Hematopoietic multipotent progenitor cell treated with erythropoietin and hydrocortisone succinate and interleukin-3 and kit ligand, for 4 days (in vitro differentiated cells): ENCODE data around the gene MFGE8.

Experiments
- DNase-seq: peaks from one replicate; pipeline ENCODE4 v3.0.0-alpha.2; 2015

MFGE8 gene

DNA sequence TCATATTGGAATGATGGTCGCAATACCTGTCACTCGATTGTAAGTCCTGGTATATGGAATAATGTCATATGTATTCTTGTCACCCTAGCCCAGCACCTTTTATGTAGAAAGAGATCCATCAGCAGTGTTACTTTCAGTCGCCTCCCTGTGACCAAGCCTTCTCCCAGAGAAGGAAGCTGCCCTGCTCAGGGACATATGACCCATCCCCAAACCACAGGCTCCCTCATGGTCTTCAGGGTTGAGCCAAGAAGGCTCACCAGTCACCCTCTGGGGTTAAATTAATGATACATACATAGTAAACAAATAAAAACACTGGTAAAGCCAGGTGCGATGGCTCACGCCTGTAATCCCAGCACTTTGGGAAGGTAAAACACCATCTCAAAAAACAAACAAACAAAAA is 4.6 kb upstream of the MFGE8 start:
- DNase-seq: no peak

DNA sequence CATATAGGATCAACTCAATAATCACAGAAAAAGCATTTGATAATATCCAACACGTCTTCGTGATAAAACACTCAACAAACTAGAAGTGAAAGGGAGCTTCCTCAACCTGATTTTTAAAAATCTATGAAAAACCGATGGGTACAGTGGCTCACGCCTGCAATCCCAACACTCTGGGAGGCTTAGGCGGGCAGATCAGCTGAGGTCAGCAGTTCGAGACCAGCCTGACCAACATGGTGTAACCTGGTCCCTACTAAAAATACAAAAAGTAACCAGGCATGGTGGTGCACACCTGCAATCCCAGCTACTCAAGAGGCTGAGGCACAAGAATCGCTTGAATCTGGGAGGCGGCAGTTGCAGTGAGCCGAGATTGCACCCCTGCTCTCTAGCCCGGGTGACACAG is 2.2 kb upstream of the MFGE8 start:
- no peak for DNase-seq

DNA sequence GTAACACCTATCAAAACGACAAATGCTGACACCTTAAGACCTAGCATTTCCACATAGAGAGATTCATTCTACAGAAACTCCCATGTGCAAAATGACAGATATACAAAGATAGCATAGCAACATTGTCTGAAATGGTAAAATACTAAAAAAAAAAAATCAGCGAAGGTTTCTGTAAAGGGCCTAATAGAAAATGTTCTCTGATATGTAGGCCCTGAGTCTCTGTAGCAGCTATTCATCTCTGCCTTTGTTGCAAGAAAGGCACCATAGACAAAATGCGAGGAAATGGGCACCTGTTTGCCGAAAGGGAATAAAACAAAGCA is 631 bp upstream of the MFGE8 start:
- no peak for DNase-seq

DNA sequence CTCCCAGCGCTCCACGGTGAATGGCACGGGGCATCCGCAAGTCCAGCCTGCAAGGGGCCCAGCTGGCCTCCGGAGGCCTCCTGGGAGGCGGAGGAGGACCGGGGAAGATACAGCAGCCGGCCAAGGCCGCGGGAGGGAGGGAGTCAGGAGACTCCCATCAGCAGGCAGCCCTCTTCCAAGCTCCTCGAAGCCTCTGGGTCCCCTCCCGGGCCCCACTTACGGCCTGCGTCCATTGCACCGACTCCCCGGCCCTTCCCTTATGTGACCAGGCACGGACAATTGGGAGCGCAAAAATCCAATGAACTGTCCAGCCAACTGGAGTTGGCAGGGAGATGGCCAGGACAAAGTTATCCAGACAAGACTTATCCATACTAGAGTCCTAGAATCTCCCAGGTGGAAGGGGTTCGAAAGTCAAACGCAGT is 668 bp downstream of the MFGE8 start:
- DNase-seq: no peak

DNA sequence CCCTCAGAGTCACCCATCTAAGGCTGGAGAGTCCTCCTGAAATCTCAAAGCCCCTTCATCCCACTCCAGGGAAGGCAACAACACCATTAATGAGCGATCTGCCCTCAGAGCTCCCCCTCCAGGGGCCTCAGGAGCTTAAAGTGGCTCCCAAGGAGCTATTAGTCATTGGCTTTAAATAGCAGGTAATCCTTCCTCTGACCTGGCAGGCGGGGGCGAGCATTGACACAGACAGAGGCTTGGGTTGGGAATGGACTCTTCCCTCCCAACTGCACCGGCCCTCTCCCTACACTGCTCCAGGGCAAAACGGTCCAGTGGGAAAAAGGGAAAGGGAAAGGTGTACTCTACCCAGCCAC is 1.4 kb downstream of the MFGE8 start:
- DNase-seq: no peak

DNA sequence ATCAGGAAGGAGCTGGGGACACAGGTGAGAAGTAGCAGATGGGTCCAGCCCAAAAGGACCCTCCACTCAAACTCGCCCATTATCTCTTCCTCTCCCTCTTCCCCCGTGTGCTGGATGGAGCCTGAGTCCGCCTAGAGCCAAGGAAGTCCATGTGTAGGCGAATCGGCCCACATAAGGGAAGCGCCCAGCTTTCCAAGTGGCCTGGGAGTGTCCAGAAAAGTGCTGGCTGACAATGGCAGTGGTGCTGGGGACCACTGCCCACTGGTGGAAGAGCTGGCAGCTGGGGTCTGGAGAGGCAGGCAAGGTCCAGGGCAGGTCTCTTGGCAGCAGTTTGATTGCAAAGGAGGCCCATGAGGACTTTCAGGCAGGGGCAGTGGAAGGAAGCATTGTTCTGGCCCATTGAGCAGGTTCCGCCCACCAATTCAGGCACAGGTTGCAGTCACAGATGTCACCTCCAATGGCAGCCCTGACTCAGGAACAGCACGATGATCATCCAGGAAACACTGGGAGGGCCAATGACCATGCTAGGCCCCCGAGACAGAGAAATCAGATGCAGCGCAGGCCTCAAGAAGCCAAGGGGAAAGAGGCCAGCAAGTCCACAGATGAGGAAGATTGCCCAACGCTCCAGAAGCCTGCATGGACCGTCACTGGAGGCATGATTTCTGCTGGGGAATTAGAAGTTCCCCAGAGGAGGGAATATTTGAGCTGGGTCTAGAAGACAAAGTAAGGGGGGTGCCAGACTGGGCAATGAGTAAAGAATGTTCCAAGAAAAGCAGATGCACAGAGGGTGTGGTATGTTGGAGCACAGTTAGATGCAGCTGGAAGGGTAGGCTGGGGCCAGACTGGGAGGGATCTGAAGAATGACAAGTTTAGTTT is 3.0 kb downstream of the MFGE8 start:
- DNase-seq: no peak

DNA sequence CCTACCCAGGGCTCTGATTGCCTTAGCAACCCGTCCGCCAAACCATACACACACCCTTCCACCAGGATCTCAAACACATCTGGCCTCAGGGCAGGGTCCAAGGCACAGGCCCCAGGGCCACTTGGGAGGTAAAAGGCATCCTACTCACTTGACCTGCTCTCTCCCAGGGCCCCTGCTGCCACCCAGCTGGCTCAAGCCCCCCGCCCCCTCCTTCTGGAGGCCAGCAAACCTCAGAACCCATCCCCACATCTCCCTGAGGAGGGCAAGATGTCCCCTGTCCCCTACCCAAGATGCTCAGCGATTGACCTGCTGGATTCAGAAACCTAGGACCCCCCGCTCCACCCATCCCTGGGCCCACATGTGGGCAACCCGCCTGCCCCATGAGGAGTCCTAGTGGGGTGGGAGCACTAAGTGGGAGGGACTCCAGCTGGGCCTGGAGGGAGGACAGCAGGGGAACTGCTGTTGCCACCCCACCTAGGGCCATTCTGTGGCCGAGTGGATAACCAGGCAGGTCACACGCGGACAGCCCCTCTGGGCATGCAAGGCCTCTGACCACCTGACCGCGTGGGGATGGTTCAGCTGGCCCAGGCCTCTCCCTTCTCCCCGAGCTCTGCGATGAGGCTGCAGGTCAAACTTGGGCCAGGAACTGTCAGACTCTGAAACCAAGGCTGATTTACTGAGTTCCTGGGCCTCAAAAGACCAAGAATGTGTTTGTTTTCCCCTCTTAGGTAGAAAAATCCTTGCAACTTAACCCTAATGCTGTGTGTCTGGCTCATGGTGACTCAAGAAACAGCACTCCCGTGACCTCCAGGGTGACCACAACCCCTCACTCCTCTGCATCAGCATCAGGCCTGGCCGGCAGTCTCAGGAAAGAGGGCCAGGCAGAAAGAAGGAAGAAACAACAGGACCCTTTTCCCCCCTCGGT is 4.2 kb downstream of the MFGE8 start:
- no peak for DNase-seq

DNA sequence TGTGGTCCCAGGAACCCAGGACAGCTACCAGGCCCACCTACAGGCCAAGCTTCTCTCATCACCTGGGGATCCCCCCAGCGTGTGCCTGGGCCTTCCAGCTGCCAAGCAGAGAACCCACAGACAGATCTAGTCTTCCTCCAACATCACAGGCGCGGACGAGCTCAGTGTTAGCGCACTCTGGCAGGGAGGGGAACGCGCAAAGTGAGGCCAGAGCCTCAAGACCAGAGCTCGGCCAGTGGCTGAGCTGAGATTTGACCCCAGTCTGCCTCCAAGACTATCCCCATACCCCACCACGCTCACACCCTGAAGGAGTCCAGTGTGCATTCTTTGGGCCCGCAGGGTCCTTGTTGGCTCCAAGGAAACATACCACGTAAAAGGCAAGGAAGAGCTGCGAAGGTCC is 5.1 kb downstream of the MFGE8 start:
- DNase-seq: no peak

DNA sequence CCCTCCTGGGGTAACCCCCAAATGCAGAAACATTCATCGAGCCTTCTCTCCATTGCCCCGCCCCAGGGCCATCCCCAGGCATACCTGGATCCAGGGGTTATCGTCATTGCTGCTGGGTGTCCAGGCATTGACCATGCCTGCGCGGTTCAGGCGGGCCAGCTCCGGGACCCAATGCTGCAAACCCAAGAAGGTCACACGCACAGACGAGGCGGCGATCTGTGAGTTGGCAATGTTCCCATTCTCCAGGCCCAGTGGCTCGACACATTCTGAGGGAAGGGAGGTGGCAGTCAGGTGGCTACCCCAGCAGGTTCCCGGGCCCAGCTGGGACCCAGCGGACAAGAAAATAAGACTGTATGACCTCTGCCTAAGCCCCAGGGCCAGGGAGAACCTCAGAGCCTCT is 6.1 kb downstream of the MFGE8 start:
- DNase-seq: no peak

DNA sequence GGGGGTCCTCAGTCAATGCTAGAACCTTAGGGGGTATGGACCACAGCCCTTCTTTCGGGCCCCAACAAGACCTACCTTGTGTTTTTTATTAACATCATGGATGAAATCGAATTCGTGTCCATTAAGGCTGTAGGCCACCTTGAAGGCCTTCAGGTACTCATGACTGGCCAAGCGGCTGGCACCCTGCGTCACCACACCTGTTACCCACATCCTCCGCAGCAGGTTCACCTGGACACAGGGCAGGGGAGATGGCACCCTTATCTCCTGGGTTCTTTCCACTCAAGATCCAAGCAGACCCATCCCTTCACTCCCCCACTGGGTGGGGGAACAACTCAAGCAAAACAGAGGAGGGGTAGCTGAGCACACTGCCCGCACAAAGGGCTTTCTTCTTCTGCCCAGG is 6.6 kb downstream of the MFGE8 start:
- no peak for DNase-seq

DNA sequence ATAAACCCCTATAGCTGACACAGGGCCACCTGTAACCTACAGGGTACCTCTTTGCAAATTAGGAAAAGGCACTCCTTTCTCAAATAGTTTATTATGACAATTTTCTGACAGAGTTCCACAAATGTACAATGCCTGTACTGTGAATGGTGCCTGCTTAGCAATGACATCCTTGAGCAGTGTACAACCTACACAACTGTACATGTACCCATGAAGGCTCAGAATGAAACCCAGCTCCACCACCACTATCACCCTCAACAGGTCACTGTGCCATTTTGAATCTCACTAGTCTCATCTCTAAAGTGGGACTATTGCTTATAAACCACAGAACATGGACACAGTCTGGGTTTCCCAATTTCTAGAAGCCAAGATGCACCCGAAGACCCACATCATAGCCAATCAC is 7.0 kb downstream of the MFGE8 start:
- no peak for DNase-seq

DNA sequence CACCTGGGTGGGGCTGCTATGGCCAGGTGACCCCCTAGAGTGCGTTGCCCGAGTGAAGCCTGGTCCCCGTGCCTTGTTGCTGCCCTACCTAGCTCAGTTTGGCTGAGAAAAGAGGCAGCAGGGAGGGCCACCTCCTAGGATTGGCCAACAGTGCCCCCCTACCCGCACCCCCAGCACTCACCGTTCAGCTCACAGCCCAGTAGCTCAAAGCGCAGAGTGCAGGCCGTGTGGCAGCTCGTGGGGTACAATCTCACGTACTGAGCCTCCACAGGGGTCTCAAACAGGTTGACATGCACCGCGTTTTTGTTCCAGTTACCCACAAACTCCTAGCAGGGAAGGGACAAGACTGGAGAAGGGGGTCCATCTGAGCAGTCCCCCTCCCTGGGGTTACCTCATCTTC is 7.6 kb downstream of the MFGE8 start:
- no peak for DNase-seq

DNA sequence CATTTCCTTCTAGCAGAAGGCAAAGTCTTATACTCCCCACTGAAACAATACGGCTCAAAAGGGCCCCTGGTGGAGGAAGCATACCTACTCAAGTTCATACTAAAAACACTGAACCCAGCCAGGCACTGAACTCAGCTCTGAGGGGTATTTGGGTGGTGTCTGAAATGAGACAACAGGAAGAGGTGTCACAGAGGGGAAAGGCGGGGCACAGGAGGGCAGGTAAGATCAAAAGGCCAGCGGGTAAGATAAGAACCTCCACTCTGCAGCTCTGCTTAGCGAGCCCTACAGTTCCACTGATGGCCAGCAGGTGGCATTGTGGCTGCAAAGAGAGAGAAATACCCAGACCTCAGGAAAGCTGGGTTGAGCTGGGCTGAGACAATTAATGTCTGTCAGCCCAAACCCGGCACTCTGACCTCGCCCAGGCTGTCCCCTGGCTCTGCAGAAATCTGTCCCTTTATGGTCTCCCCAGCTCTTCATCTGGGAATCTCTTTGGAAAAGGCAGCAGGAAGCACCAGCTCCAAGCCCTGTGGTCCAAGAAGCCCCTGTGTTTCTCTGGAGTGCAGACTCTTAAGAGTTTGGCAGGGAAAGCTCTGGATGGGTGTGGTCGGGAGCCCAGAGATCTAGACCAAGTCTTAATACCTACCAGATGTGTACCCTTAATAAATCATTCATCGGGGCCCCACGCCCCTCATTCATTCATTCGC is 8.4 kb downstream of the MFGE8 start:
- peak; percentile 92 for DNase-seq

DNA sequence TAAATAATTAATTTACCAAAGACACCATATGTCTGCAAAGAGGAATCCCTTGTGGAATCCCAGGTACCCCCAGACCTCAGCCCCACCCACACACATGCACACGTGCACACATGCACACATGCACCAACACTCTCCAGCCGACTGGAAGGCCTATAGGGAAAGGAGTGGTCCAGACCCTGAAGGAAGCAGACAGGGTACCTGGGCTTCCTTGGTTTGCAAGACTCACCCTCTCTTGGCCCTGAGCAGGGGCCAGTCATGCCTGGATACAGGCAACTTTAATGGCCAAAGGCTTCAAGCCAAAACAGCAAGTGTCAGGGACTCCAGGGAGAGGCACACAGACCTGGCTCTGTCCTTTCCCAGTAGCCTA is 8.9 kb downstream of the MFGE8 start:
- no peak for DNase-seq

DNA sequence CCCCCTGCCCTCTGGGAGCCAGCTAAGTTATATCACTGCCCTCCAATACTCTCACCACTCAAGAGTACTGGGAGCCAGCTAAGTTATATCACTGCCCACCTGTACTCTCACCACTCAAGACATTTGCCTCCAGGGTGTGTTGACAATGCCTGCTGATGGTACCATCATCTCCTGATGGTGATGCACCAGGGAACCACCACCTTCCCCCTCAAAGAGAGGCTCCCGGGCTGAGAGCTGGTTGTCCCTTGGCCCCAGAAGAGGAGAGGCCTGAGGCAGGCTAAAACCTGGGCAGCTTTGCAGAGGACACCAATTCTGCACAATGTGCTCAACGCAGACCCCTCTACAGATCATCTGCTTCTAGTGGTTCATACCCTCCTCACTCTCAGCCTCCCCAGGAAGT is 10.3 kb downstream of the MFGE8 start:
- DNase-seq: no peak

DNA sequence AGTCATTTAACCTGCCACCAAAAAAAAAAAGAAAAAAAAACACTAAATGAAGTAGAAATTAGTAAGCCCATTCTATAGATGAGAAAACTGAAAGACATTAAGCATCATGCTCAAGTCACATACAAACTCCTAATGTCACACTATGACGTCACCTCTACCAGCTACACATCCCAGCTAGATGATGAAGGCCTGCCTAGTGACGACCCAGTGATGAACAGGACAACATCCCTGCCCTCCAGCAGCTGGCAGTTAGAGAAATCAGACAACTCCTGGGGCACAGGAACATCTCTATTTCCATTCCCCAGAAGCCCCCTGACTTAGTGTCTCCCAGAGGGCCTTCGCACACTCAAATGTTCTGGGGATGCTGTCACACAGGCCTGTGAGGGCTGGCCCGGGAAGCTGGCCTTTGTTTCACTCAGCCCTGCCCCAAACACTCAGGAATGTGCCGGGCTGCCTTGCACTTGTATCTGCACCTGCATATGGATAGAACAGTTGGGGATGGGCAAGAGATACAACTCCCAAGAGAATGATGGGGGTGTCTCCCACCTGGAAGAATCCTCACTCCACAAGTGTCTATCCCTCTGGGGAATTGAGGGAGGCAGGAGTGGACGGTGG is 10.9 kb downstream of the MFGE8 start:
- no peak for DNase-seq

DNA sequence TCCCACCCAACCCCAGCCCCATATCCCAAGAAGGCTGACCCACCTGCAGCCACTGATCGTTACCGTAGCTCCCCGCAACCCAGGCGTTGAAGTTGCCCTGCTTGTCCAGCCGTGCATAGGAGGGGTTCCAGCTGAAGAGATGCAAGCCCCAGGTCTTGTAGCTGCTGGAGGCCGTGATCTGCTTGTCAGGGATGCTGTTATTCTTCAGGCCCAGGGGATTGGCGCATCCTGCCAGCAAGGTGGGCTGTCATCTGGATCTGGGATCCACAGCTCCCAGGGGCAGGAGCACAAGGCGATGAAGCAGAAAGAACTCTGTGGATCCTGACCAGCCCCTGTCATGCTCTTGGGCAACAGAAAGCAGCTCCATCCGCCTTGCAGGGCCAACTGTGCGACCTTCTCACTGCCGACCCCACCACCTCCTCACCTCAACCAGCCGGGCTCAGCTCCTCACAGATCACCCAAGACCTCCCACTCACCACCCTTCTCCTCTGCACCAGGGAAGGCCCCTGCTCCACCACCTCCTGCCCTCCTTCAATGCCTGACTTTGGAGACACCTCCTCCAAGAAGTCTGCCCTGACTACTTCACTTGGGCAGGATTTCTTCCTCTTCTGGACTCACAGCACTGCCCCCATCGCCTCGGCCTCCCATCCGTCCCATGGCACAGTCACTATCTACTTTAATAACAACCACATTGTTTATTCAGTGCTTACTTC is 11.5 kb downstream of the MFGE8 start:
- DNase-seq: no peak

DNA sequence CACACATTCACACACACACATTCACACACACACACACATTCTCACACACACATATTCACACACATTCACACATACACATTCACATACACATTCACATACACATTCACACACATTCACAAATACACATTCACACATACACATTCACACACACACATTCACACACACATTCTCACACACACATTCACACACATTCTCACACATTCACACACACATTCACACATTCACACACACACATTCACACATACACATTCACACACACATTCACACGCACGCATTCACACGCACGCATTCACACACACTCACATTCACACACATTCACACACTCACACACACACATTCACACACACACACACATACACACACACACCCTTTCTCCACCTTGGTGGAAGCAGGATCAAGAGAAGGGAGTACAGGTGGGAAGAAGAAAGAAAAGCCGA is 12.2 kb downstream of the MFGE8 start:
- DNase-seq: no peak

DNA sequence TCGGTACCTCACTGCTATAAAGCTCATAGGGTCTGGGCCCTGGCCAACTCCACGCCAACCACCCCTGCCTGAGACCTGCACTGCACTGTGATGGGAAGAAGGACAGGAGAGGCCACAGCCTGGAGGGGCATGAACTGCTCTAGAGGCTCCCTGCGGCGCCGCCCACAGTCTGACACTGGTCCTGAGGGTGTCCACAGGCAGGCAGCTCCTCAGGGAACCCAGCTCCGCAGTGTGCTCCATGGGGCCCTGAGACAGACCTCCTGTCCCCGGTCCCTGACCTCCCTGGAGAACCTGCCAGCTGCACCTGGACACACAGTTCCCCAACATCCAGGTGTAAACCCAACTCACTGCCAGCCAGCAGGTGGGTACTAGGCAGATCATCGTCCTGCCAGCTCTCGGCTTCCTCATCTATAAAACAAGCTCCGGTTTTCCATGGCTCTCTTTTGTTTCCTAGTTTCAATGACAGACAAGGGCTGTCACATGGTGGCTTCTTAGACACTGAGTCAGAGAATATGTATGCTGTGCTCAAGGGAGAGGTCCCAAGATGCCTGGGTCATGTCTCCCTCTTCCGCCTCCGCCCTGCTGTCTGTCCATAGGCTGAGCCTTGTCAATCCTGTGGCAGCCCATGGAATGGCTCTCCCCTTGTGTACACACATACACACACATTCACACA is 12.7 kb downstream of the MFGE8 start:
- no peak for DNase-seq

DNA sequence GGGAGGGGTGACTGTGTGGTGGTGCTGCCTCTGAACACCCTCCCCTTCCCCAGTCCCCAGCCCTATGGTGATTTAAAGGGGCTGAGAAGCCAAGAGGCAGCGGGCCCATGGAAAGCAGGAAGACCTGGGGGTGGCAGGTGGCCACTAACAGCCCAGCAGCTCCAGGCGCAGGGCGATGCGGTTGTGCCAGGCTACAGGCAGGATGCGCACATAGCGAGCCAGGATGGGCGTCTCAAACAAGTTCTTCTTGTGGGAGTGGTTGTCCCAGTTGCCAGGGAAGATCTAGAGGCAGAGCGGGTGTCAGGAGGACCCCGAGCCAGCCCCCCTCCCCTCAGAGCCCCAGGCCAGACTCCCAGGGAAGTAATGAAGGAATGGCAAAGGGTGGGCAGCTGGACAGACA is 13.9 kb downstream of the MFGE8 start:
- DNase-seq: no peak

DNA sequence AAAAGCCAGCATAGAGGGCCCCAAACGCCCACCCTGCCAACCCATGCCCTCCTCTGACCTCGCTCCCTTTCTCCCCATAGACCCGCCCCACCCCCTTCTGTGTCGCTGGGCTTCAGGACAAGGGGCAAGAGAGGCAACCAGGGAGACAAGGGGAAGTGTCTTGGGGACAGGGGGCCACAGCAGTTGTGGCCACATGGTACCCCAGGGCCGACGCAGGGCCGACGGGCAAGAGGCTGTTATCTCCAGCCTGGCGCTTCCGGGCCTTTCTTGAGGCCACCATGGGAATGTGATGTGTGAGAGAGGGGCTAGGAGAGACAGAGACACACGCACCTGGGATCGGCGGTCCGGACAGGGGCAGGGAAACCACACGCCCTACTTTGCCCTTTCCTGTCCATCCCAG is 14.4 kb downstream of the MFGE8 start:
- DNase-seq: no peak
